ENCODE measurements around the gene NLGN4Y. TPM values are rescaled to one million over a fixed set of nuclear protein-coding genes. Genes with fewer than 3 reads are reported as not detected.
"Not testable (repeated sequence)": the region's sequence is repeated elsewhere in the genome, so short reads cannot be mapped to it uniquely, and the experiment has no call there.

NLGN4Y gene
- total RNA-seq, 2 donors from 2014 or later = not detected

DNA sequence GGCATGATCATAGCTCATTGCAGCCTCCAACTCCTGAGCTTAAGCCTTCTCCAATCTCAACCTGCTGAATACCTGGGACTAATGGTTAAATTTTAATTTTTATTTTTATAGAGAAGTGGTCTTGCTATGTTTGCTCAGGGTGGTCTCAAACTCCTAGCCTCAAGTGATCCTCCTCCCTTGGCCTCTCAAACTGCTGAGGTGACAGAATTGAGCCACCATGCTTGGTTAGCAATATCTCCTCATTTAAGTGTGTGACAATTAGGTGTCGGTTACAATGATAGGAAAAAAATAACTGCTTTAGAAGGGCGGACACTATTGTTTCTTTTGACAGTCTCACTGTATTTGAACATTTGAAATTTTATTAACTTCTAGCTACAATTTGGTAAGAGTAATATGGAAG, 300.3 kb downstream of the NLGN4Y start:
- intact Hi-C loops (cut with DNase I, micrococcal nuclease) = no loop called here
- ATAC-seq (no peak), DNase-seq (no peak)

DNA sequence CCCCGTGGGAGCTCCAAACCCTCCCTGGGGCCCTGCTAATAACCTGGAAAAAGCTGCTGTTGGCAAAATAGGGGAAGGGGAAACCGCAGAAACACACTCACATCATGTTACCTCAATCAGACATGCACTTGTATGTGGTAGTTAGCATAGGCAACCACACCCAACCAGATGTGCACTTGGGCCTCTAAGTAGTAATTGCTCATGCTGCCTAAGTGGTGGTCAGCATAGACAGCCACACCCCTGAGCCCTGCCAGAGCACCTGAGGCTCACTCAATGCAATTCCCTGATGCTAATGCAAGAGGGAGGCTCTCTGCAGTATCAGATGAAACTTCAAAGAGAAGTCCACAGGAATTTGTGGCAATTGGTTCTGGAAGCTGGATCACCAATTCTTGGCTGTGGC, 301.4 kb downstream of the NLGN4Y start:
- no peak for DNase-seq
- intact Hi-C loops (cut with DNase I, micrococcal nuclease) = no loop called here
- no peak for ATAC-seq

DNA sequence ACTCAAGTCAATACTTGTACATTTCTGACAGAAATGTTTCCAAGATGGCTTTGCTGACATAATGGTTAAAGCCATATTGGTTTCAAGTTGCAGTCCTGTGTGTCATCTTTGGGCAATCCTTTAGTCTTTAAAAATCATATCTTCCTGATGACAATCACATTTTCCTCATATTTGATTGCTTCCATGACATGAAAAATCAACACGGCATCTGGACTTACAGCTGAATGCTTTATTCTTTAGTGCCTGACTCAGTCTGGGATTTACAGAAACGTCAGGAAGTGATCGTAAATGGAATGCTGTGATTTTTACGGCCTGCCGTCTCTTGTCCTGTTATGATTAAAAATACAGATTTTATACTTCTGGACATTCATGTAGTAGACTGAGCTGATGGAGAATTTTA, 304.2 kb downstream of the NLGN4Y start:
- intact Hi-C loops (cut with DNase I, micrococcal nuclease) = no loop called here
- ATAC-seq (no peak), DNase-seq (no peak)

DNA sequence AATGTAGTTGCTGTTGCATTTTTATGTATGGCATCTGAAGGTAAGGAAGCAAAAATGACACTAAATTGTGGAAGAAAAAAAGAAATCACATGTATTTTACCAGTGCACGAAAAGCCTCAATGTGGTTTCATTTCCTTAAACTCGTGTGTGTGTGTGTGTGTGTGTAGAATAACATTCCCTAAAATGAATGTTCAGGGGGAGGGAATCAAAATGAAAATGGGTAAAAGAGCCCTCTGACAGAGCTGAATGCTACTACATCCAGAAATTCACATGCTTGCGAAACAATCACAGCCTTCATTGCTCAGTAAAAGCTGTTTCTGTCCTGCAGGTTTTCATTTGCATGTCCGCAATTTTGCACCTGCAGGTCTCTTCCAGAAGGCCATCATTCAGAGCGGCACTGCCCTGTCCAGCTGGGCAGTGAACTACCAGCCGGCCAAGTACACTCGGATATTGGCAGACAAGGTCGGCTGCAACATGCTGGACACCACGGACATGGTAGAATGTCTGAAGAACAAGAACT, 305.1 kb downstream of the NLGN4Y start:
- DNase-seq = no peak
- no peak for ATAC-seq
- intact Hi-C loops (cut with DNase I, micrococcal nuclease) = no loop called here

DNA sequence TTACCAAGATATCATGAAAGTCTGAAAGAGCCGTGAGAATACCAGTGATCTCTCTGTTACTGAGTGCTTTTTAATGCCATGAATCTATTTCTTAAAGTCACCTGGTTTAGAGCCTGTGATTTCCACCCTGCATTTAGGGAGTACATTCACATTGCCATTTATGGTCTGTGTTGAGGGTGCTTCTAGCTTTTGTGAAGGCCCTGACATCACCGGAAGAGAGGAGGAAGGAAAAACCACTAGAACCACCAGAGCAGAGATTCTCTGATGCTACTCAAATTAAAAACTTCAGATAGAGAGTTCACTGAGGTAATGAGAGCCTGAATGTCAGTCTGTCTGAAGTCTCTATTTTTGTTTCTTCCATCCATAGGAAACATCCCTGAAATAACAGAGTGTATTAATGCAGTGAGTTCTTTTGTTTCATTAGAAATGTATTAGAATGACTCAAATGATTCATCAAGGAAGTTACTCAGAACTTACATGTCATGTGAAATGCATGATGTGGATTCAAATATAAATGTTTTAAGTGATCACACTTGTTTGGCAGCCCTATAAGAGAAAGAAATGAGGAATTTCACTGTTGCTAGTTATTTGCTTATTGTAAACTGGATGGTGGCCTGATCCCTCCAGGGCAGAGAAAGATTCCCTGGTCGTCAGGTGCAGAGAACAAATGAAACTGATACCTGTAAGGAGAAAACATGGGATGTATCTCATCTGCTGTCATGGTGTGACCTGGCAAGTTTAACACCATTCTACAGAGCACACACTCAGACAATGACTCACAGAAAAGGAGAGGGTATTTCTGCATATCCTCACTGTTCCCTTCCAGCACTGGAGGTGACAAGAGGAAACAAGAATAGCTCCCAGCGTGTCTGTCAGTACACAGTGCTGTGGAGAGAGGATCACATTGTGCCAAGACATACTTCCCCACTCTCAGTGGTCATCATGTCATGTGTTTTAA, 310.1 kb downstream of the NLGN4Y start:
- intact Hi-C loops (cut with DNase I, micrococcal nuclease) = no loop called here
- no peak for DNase-seq
- ATAC-seq = no peak

DNA sequence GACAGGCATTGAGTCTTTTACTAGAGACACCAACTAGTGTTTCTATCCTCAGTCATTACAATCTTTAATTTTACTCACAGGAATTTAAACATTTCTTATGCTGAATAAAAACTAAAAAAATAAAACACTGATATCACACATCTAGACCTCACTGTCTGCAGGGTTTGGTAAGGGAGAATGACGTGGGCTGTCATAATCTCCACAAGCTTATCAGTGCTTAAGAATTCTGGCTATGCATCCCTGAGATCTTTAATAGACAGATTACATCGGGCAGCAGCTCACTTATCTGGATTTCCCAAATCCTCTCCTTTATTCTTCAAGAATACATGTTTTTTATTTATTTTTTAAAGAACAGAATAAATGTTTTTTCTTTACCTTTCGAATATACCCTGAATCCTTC, 313.1 kb downstream of the NLGN4Y start:
- ATAC-seq (no peak), DNase-seq (no peak)
- intact Hi-C loops (cut with DNase I, micrococcal nuclease) = no loop called here

DNA sequence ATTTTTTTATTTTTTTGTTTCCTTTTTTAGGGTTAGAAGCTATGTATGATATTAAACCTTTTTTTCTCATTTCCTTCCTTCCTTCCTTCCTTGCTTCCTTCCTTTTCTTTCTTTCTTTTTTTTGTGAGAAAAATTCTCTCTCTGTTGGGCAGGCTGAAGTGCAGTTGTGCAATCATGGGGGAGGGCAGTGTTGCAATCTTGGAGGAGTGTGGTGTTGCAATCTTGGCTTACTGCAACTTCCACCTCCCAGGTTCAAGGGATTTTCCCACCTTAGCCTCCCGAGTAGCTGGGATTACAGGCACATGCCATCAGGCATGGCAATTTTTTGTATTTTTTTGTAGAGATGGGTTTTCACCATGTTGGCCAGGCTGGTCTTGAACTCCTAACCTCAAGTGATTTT, 326.4 kb downstream of the NLGN4Y start:
- no peak for ATAC-seq
- no peak for DNase-seq
- intact Hi-C loops (cut with DNase I, micrococcal nuclease) = no loop called here

DNA sequence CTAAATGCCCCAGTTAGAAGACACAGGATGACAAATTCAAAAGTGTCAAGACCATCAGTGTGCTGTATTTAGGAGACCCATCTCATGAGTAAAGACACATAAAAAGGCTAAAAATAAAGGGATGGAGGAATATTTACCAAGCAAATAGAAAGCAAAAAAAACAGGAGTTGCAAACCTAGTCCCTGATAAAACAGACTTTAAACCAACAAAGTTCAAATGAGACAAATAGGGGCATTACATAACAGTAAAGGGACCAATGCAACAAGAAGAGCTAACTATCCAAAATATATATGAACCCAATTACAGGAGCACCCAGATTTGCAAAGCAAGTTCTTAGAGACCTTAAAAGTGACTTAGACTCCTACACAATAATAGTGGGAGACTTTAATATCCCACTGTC, 336.1 kb downstream of the NLGN4Y start:
- intact Hi-C loops (cut with DNase I, micrococcal nuclease) = no loop called here
- DNase-seq = no peak
- ATAC-seq = no peak

DNA sequence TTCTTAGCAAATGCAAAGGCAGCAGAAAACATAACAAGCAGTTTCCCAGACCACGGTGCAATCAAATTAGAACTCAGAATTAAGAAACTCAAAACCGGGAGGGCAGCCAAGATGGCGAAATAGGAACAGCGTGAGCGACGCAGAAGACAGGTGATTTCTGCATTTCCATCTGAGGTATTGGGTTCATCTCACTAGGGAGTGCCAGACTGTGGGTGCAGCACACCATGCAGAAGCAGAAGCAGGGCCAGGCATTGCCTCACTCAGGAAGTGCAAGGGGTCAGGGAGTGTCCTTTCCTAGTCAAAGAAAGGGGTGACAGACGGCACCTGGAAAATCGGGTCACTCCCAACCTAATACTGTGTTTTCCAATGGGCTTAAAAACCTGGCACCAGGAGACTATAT, 336.7 kb downstream of the NLGN4Y start:
- ATAC-seq; intact Hi-C loops (cut with DNase I, micrococcal nuclease); DNase-seq: not testable (repeated sequence)

DNA sequence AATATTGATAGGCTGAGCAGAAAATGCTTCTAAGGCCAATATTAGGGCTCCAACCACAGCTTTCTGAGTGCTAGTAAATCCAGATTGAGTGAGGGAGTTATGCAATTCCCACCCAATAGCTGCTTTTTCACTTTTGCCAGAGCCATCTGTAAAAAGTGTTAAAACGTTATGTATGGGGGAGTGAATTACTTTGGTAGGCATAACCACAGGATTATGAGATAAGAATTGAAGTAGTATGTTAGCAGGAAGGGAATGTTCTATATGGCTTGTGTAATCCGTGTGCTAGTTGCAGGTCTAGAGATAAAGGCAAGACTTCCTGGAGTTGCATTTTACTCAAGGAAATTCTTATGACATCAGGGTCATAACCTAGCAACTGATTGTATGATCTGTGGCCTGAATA, 347.6 kb downstream of the NLGN4Y start:
- DNase-seq (no peak), ATAC-seq (no peak)
- intact Hi-C loops (cut with DNase I, micrococcal nuclease) = no loop called here
